Measurements from ENCODE around the gene TRUB2.
"Not testable (repeated sequence)": the region's sequence is repeated elsewhere in the genome, so short reads cannot be mapped to it uniquely, and the experiment has no call there.

The TRUB2 gene

DNA sequence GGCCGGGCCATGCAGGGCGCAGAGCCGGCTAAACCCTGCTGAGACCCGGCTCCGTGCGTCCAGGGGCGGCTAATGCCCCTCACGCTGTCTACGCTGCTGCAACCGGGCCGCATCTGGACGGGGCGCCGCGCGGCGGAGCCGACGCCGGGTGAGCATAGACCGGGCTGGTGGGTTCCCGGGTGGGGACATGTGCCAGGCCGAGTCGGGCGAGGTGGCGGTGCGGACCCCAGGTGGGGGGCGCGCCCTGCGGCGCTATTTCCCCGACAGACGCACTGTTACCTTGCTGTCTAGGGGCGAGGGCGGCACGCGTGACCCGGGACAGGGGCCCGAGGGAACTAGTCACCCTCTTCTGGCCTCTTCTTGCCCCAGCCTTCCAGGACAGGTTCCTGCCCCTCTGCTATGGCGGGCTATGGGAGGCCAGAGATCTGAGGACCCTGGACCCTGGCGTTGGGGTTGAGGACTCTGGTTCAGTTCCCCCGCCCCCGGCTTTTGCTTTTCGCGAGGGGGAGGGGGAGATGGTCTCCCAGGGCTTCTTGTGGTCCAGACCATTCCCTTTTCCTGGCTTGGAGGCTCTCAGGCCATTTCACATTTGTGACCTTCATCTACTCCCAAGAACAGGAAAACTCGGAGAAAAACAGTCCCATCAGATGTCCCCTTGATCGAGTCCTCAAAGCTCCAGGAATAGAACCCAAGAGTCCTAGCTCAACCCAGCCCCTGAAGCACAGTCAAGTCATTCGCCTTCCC is 18.6 kb upstream of the TRUB2 start:
- DNase-seq = peak; percentile 51

DNA sequence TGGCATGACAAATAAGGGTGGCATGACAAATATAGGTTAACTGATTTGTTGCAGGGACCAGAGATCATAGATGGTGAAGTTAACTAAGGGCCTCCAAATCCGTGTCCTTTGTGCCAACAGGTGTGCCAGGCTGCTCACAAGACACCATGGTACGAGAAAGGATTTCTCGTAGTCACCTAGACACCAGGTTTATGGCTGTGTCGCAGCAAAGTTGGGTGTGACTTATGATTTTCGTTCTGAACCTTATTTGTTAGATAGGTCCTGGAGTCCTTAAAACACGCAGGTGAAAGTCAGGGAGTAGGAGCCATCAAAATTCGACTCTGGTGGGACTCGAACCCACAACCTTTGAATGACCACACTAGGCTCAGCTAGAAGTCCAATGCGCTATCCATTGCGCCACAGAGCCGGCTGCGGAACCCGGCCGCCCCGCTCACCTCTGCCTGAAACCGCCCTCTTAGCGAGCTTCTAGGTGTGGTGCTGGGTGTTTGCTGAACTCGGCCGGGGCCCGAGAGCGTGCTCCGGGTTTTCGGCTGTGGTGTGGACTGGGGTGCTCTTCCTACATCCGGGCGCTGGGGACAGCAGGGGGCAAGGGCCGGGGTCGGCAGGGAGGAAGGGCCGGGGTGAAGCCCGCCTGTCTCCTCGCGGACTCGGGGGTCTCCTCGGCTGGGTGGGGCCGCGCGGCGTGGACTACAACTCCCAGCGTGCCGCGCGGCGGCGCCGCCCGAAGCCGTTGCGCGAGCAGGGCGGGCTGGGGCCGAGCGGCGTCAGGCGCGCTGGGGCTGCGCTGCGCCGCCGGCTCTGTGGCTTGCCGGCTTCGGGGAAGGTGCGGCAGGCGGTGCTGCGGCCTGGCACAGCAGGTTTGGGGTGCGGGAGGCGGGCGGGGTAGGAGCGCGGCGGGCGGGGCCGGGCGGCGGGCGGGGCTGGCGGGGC is 17.8 kb upstream of the TRUB2 start, which contains the start of gene SLC27A4:
SLC27A4 (plus strand) TSS at position 767 of the 930 bp plus-strand sequence. CDS start 2,606 bp downstream, outside the sequence.
- peak; percentile 82 for DNase-seq

DNA sequence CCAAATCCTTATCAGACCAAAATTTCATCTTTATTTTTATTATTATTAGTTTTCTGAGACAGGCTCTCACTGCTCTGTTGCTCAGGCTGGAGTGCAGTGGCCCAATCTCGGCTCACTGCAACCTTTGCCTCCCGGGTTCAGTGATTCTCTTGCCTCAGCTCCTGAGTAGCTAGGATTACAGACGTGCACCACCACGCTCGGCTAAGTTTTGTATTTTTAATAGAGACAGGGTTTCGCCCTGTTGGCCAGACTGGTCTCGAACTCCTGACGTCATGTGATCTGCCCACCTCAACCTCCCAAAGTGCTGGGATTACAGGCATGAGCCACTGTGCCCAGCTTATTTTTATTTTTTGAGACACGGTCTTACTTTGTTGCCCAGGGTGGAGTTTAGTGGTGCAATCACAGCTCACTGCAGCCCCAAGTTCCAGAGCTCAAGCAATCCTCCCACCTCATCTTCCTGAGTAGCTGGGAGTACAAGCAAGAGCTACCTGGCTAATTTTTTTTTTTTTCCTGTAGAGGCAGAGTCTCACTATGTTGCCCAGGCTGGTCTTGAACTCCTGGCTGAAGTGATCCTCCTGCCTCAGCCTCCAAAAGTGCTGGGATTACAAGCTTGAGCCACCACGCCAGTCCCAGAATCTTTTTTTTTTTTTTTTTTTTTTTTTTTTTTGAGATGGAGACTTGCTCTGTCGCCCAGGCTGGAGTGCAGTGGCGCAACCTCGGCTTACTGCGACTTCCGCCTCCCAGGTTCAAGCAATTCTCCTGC is 16.8 kb upstream of the TRUB2 start:
- DNase-seq = not testable (repeated sequence)

DNA sequence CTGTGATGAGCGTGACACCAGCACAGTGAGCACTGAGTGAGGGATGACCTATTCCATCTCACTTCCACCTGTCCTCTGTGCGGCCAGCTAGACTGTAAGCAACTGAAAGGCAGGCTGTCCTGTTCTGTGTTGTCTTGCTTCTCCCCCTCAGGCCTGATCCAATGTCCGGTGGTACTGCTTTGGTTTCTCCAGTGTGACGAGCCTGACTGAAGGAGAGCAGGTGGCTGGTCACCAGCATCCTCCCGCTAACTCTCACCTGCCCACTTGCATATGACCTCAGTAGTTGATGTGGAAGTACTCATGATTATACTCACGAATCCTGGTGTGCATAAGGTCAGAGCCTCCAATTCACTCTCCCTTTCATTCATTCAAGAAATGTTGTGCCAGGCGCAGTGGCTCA is 15.7 kb upstream of the TRUB2 start:
- DNase-seq = no peak

DNA sequence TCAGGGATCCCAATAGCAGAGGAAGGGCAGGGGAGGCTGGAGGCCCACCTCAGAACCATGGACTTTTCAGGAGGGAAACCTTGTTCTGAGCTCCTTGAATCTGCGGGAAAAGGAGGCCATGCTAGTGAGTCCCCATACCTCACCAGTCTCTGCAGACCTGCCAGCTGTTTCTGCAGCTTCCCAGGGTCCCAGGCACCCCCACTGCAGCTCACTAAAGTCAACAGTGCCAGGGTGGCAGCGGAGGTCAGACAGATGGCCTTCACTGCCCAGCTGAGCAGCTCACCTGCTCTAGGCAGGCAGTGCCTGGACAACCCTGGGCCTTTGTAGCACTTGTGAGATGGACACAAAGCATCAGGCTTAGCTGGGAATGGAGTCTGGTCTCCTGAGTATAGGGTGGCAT is 13.7 kb upstream of the TRUB2 start:
- DNase-seq = no peak

DNA sequence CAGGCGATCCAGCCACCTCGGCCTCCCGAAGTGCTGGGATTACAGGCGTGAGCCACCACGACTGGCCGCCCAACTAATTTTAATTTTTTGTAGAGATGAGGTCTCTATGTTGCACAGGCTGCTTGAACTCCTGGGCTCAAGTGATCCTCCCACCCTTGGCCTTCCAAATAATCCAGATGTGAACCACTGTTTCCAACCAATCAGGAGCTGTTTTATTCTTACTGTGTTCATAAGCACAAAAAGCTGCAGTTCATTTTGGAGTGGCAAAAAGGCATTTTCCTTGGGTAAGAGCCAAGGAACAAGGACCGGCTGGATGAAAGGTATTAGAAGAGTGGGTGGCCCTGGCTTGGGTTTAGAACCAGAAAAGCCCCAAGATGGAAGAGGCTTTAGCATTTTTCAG is 12.9 kb upstream of the TRUB2 start:
- no peak for DNase-seq

DNA sequence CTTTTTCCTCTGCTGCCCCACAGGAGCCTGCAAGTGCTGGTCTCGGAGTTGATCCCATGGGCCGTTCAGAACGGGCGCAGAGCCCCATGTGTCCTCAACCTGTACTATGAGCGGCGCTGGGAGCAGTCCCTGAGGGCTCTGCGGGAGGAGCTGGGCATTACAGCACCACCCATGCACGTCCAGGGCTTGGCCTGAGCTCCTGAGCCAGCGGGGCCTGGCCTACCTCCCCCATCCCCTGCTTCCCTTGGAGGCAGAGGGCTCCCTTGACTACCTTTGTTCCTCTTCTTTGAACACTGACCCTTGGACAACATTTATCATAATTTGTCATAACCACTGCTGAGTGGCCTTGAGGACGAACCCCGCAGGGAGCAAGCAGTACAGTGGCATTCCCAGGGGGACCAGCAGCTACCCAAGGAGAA is 11.2 kb upstream of the TRUB2 start:
- DNase-seq = no peak

DNA sequence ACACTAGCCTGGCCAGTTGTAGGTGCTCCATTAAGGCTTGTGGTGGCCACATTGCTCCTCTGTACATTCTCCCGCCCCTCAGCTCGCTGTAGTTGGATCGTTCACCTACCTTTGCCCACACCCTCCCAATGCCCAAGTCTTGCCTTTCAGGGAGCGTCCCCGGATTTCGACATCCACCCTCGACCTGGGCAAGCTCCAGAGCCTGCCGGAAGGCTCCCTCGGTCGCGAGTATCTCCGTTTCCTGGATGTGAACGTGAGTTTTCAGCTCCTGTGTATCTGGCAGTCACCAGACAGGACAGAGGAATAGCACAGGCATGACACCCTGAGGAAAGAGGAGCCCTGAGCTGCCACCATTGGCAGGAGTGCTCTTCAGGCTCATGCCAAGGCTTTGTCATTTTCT is 3.4 kb upstream of the TRUB2 start:
- no peak for DNase-seq

DNA sequence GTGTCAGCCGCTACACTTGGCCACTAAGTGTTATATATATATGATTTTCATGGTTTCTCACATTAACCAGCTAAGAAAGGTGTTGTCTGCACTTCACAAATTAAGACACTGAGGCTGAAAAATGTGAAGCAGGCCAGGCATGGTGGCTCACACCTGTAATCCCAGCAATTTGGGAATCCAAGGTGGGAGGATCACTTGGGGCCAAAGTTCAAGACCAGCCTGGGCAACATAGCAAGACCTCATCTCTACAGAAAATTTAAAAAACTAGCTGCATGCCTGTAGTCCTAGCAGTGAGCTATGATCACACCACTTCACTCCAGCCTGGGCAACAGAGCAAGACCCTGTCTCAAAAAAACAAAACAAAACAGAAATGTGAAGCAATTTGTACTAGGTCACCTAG is 2.2 kb upstream of the TRUB2 start:
- no peak for DNase-seq

DNA sequence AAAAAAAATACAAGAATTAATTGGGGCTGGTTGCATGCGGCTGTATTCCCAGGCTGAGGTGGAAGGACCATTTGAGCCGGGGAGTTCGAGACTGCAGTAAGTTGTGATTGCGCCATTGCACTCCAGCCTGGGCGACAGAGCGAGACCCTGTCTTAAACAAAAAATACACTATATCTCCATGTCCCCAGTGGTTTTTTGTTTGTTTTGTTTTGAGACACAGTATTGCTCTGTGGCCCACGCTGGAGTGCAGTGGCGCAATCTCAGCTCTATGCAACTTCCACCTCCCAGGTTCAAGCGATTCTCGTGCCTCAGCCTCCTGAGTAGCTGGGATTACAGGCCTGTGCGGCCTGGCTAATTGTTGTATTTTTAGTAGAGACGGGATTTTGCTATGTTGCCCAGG is 1.5 kb upstream of the TRUB2 start:
- DNase-seq = no peak

DNA sequence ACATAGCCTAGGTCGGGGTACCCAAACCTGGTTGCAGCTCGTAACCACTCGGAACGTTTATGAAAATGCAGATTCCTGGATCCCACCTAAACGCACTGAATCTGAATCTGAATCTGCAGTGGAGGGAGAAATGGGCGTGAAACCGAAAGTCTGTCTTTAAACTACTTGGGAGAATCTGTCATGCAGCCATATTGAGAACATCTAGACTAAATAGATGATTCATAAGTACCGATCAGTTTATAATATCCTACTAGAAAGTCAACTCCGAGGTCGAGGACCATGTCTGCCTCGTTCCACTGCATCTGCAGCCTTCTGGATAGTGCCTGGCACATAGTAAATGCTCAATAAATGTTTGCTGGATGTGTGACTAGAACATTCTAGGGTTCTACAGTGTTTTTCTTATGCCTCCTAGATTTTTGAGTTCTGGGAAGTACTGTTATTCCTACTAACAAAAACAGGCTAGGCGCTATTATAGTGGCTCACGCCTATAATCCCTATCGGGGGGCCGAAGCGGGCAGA is 1.0 kb upstream of the TRUB2 start:
- no peak for DNase-seq

DNA sequence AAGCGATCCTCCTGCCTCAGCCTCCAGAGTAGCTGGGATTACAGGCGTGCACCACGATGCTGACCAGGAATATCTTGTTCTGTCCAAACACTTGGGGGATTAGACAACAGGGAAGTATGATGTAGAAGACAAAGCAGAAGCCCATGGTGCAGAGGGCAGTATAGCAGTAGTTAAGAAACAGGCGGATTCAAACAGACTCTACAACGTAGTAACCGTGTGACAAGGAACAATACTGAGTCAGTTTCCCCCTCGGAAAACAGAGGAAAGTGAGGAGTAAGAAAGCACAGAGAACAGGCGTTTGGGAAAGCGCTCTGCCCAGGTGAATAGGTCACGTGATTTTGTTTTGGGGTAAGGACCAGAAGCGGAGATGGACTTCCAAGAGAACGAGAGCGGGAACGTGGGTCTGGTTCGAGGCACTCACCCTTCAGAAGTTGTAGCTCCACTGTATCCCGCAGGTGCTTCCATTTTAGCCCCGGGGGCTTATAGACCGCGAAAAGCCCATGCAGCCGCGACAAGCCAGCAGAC is 306 bp downstream of the TRUB2 start:
- DNase-seq = no peak

DNA sequence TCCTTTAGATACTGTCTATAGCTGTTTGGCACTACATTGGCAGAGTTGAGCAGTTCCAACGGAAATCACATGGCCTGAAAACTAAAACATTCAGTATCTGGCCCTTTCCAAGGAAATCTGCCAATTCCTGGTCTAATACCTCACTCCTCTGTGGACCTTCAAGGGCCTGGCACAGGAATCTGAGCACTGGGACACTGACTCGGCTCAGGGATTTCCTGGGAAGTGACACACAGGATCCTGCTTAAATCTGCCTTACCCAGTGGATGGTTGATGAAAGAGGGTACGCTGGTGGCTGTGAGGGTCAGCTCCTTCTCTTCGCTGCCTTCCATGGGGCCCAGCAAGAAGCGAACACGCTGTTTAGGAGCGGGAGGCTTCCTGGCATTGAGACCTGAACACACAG is 904 bp downstream of the TRUB2 start:
- no peak for DNase-seq

DNA sequence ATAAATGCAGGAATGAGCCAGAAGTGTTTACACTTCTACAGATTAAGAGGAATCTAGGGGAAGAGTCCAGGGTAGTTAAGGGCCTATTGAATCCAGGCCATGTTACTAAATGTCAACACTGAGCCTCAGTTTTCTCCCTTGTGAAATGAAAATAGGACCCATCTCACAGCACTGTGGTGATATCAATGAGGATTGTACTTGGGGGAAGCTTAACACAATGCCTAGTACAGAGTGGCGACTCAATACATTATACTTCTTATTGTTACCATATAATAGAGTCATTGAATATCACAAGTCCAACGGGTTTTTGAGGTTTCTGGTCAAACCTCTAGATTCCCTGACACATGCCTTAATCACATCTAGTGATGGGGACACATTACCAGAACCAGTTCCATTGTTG is 4.6 kb downstream of the TRUB2 start:
- DNase-seq = no peak

DNA sequence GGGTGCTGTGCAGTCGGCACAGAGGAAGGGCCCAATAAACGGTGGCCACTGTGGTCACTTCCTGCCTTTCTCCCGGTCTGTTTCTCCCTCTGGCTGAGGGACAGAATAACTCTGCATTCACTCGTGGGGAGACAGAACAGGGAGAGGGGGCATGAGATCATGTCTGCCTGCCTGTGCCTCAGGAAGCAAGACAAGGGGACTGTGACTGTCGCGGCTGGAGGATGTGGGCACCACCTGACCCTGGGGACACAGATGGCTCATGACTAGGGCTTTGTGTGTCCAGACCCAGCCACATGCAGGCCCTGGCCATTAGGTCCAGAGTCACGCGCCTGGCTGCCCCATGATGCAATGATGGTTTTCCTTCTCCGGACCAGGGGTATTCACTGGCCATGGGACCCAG is 5.8 kb downstream of the TRUB2 start:
- no peak for DNase-seq

DNA sequence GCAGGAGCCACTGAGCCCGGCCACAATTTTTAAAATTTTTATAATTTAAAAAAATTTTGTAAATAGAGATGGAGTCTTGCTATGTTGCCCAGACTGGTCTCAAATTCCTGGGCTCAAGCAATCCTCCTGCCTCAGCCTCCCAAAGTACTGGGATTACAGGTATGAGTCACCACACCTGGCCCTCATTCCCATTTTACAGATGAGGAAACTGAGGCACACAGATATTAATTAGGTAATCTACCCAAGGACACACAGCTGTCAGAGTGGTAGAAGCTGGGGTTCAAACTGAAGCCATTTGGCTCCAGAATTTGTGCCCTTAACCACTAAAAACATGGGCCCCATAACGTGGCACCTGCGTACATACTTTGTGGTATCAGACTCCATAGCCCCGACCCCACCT is 7.5 kb downstream of the TRUB2 start:
- DNase-seq = no peak

DNA sequence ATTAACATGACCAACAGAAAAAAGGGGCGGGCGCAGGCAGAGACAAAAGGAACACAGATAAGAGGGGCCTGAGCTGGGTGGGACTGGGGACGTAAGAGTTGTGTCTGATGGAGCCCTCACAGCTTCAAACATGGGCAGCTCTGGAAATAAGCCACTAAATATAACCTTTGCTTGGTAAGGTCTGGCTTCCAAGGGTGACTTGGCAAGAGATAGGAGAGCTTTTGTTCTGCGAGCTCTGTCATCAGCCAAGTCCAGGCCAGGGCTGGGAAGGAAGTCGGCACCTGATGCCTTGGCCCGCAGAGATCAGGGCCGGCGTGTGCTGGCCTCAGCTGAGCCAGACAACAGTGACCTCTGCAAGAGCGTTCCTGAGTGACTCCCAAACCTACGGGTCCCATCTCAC is 11.8 kb downstream of the TRUB2 start:
- no peak for DNase-seq

DNA sequence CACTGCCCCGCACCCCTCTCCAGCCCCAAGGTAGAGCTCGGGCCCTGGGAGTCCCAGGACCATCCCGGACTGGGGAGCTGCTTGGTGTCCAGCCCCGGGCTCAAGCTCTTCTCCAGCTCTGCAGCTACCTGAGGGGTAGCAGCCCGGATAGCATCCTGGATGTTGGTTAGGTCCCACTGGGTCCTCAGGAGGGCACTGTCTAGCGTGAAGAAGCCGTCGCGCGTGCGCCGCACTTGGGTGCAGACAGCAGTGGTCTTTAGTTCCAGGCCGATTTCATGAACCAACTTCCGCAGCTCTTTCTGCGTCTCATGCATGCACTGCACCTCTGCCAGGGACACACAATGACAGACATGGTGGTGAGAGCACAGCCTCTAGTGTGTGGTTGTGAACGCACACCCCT is 12.7 kb downstream of the TRUB2 start:
- DNase-seq = no peak

DNA sequence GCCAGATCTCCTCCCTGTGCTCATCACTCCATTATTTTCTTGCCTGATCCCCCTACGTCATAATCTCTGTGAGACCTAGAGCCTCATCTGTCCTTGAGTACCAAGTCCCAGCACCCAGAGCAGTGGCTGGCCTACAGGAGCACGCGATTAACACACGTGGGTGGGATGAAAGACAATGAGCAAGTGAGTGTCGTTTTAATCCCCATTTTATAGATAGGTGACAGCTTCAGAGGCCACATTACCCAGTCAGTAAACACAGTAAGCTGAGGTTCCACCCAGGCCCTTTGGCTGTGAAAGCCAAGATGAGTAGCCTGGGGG is 17.3 kb downstream of the TRUB2 start:
- no peak for DNase-seq

DNA sequence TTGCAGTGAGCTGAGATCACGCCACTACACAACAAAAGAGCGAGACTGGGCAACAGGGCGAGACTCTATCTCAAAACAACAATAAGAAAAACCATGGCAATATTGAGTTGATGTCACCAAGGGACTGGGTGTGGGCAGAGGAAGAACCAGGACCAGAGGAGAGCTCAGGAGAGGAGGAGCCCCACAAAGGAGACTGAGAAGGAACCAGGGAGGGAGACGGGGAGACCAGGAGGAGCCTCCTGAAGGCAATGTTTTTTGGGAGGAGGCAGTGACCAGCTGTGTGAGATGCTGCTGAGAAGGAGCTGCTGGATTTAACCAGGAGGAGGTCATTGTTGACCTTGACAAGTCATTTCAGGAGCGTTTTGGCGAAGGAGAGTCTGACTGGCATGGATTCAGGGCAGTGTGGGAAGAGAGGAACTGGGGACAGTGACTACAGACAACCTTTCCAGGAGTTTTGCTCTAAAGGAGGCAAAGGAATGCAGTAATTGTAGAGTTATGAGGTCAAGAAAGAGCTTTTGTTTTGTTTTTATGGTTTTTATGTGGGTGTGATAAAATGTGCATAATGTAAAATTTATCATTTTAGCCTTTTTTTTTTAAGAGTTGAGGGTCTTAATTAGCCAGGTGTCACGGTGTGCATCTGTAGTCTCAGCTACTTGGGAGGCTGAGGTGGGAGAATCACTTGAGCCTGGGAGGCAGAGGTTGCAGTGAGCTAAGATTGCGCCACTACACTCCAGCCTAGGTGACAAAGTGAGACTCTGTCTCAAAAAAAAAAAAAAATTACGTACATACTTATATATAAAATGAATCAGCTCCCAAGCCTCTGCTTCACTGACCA is 17.9 kb downstream of the TRUB2 start:
- no peak for DNase-seq

DNA sequence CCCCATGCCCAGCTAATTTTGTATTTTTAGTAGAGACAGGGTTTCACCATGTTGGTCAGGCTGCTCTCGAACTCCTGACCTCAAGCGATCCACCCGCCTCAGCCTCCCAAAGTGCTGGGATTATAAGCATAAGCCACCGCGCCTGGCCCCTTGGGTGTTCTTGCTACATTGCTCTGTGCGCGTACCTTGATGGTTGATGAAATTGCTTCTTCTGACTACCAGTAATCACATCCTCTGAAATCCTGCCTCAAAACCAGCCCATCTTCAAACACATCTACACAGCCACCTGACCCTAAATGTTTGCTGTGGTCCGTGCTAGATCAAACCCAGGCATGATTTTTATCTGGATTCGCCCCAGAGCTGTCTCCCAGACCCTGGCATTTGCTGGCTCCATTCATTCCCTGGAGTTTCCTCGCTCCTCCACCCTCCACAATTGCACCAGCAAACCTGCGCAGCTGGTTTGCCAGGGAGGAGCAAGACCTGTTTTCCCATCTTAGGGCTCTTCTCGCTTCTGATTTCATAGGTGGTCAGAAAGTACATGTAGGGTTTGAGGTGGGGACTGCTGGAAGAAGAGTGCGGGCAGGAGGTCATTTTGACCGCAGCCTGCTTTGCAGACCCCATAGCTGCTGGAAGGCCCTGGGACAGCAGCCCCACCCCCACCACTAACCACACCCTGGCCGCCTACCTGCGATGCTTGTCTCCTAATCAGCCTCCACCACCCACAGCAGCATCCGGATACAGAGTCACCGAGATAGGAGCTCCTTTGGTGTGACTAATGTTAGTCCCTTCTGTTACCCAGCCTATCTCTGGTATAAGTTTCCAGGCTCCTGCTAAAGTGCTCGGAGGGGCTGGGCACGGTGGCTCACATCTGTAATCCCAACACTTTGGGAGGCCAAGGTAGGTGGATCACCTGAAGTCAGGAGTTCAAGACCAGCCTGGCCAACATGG is 23.4 kb downstream of the TRUB2 start:
- DNase-seq = no peak
